ENCODE data around the gene CALM1.
A peak's percentile ranks its signal among the peaks of the same experiment; 100 is the strongest.
"Not testable (repeated sequence)": the region's sequence is repeated elsewhere in the genome, so short reads cannot be mapped to it uniquely, and the experiment has no call there.

The CALM1 gene

DNA sequence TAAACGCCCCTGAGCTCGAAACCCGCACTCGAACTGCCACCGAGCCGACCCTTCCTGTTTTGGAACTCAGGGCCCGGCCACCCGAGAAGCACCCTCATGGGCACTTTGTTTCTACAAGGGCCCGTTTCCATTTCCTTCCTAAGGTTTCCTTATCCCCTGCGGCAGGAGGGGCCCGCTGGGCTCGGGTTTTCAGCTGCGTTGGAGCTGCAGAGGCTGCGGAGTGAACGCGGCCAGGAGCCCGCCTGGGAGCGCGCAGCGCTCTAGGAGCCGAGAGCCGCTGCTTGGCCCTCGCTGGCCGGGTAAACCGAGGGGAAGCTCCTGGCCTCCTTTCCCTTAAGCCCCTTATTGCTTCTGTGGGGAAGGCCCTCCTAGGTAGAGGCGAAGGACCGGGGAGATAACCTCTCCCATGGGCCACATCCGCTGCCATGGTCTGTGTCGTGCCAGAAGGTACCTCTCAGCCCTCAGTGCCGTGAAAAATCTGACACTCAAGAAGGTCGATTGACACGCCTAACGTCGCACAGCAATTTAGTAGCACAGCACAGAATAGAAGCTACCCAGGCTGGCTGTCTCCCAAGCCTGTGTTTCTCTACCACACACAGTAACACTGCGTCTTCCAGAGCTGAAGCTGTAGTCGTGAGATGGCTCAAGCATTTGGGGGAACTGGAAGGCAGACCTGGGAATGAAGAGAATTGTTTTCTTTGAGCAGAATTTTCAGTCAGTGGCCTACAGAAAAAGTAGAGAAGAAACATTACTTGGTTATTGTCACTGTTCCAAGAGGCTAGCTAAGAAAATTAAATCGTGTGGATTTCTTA is 12.9 kb upstream of the CALM1 start:
- DNase-seq: peak in 1 of 2 experiments; percentile 64

DNA sequence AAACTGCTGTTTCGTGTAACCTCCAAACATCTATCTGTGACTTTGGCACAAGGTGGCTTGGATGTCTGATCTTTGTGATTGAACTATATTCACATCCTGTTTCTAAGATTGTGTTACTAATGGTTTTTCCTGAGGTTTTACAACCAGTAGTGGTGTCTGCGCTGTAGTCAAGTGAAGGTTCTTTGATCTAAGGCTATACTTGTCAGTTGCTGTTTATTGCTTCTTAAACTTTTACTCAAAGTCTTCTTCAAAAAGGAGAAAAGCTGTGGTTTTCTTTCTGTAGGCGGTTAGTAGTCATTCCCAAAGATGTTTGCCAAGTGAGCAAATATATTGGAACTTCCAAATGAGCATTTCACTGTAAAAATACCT is 12.3 kb upstream of the CALM1 start:
- DNase-seq: no peak

DNA sequence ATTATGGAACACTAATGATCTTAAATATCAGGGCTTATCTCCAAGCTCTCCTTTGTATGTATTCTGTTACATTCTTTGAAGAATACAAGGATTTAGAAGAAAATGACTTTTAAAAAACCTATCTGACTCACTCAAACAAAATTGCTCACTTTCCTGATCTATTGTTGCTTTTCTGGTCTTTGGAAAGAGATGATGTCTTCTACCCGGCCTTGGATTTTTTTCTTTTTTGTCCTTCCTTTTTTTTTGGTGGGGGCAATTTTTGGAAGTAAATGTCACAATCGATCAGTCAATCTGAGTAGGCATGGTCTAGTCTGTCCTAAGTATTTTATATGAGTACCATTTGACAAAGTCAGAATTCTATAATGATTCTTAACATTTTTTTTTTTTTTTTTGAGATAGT is 10.5 kb upstream of the CALM1 start:
- no peak for DNase-seq

DNA sequence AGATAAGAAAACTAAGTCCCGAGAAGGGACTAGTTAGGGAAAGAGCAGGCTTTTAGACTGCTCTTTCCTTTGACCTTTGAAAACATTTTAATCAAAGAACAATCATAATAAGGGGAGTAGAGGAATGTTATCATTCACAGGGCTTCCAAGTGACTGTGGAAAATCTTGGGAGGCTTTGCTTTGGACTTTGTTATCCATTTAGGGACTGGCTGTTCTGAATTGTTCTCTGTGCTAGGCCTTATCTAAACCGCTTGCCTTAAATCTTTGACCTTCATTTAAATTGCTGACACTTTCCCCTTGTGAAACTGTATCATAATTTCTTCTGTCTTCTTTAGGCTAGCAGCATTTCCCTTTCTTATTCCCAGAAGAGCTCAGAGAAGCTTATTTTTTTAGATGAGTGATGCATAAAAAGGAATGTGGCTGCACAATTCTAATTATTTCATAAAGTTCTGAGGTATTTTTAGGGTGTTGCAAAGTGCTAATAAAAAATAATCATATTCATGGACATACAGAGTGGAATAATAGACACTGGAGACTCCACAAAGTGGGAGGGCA is 9.5 kb upstream of the CALM1 start:
- no peak for DNase-seq

DNA sequence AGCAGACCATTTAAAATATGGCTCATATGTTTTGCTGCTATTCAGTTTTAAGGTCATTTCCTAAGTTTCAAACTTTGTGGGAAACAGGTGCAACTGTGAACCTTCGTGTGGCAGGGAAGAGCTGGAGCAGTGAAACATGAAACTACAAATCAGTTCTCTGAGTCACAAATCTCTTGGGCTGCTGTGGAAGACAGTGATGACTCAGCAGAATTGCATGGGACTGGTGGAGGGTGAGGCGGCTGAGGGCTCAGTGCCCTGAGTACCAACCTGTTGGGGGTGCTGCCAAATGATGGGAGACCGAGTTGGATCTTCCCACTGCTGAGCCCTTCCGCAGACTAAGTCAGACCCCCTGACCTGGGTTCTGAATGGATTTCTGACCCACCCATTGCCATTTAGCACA is 8.4 kb upstream of the CALM1 start:
- peak in 1 of 2 experiments; percentile 31 for DNase-seq

DNA sequence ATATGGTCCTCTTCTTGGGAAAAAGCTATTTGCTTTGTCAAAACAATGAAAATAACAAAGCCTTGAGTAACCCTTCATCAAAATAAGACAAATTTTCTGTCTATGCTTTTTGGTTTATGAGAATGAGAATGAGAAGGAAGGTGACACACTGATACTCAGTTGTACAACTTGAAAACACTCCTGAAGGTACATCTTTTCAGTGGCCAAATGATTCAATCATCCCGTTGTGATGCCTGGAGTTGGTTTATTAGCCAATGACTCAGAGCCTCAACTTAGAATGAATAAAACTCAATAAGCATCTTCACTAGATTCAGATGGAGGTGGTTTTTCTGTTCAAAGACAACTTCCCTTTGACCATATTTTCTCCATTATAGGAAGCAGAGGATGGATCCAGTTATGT is 7.8 kb upstream of the CALM1 start:
- no peak for DNase-seq

DNA sequence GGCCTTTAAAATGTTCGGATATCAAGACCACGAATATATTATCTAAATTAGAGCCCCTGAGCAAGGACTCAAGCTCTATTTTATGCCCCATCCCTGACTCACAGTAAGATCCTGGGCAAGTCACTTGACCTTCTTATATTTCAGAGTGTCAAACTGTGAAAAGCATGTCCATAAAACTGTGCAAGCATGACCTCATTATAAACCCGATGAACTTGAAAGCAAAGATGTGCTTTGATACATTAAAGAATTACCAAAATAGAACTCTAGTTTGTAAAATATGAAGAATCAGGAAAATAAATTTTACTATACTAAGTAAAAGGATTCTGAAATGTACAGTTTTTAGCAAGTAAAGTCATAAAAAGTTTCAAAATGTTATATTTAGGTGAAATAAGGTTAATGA is 2.9 kb upstream of the CALM1 start:
- no peak for DNase-seq

DNA sequence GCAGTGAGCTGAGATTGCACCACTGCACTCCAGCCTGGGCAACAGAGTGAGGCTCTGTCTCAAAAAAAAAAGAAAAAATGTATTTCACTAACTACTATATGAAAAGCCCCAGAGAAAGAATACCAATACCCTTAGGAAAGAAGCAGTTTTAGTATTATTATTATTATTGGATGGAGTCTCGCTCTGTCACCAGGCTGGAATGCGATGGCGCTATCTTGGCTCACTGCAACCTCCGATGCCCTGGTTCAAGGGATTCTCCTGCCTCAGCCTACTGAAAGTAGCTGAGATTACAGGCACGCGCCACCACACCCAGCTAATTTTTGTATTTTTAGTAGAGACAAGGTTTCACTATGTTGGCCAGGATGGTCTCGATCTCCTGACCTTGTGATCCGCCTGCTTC is 2.0 kb upstream of the CALM1 start:
- DNase-seq: not testable (repeated sequence)

DNA sequence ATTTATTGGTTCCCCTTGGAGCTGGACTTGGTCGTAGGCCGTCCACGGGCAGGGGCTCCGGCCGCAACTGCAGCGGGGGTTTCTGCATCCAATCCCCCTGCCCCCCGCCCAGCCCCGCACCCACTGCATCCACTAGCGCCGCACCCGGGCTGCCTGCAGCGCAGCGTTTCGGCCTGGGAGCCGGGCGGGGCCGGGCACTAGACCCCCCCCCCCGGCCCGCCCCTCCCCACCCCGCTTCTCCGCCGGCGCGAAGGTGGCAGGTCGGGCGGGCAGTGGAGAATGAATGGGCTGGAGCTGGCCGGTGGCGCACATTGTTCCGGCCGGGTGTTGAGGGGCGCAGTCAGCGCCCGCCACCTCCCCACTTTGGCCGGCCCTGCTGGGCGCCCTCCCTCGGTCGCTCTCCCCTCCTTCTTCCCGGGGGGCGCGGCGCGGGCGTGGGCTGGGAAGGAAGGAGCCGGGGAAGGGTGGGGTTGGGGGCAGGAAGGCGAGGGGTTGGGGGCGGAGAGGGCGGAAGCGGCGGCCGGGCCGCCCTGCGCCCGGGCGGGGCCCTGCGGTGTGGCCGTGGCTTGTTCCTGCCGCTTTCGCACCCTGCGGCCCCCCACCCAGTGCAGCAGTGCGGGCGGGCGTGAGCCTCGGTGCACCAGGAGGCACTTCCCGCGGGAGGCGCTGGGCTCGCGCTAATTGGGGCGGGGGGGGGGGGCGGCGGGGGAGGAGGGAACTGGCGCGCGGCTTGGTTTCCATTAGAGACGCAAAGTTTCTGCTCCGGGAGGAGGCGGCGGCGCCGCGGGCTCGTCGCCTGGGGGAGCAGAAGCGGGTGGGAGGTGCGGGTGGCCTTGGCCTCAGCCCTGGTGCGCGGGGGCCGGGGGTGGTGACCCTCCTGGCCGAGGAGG is 841 bp downstream of the CALM1 start:
- DNase-seq: peak in 1 of 2 experiments; percentile 69

DNA sequence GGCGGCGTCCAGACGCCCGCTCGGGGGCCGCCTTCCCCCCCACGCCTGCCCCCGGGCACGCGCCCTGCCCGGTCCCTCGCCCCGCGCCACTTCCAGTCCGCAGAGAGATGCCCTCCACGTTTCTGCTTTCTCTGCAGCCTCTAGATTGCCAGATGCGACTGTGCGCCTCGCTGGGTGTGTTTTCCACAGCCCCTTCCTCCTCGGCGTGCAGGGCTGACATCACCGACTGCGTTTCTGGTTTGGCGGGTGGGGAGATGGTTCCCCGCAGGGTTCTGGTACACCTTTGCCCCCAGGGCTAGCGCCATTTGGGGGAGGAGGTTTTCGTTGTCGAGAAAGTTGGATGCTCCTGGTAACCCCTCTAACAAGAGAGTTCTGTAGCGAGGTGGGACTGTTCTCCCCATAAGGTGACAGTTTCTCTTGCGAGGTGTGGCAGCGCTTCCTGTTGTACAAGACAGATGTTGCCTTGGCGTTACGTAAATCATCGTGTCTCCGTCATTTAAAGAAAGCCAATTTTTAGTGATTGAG is 1.5 kb downstream of the CALM1 start:
- DNase-seq: peak; percentile 49 to 69

DNA sequence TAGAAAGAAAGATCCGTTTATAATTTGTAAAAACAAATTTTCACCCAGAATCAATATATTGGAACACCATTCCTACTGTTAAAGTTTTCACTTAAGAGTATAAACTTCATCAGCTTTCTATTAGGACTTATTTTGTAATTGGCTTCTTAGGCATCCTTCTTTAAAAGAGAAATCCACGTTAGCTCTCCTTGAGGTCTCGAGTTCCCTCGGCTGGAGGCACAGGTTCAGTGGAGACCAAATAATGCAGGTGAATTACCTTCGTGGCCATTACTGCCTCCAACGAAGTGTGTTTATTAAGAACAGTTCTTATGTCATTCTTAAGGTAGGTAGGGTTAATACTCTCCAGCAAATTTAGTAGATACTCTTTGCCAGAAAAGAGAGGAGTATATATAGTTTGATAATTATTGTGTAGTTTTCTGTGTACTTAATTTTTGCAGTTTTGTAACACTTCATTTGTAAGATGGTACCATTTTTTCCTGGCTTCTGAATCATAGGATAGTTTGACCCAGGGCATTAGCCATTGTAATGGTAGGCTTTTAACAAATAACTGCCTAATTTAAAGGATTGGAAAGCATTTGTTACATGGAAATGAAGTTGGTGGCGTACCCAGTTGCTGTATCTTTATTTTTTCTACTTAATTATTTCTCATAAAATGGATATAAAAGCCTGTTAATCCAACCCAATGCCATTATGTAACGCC is 2.2 kb downstream of the CALM1 start:
- DNase-seq: no peak

DNA sequence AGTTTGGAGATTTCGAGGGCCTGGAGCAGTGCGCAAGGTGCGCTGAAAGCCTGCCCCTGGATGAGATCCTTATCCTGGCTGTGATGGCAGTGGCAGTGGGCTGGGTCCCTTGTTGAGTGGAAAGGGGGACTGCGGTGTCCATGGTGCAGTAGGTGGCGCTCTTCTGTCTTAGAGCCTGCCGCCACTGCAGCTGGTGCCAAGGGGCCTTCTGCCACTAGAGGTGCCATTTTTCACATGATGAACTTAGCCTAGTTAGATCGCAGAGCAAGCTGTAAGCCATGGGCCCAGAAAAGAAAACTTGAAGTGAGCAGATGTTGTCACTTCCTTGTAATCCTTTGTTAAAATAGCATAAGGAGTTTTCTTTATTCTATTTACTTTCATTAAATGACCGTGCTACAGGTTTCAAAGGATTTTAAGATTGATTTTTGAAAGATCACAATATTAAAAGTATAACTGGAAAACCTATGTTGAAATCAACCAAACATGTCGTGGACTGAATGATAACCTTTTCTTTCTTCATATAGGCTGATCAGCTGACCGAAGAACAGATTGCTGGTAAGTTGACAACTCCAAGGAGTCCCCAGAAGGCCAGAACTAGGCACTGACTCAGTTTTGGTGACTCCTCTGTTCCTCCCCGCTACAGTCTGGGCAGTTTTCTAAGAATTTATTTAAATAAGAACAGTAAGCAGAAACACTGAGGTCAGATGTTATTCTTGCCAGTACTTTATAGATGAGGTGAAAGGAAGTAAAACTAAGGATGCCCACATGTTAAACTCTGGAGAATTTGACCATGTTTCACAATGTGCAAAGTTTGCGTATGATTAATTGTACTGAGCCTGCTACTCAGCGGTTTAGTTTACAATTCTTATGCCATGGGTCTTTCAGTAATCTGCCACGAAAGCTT is 3.0 kb downstream of the CALM1 start:
- DNase-seq: peak; percentile 87 to 97

DNA sequence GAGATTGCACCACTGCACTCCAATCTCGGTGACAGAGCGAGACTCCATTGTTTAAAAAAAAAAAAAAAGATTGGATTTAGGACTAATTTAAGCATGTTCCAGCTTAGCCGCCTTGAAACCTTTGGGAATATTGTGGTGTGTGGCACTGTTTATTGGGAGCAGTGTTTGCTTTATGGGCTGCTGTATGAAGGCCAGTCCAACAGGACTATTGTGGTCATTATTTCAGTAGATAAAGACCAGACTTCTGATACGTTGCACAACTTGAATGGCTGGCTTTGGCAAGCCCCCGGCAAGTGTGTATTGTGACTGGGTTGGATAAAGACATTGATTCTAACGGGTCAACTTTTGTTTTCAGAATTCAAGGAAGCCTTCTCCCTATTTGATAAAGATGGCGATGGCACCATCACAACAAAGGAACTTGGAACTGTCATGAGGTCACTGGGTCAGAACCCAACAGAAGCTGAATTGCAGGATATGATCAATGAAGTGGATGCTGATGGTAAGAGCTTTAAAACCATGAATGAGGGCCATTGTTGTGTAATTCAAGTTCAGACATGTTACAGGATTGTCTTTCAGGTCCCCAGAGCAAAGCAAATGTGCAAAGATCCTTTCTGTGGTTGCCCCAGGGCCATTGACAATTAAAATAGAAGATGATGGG is 4.2 kb downstream of the CALM1 start:
- no peak for DNase-seq

DNA sequence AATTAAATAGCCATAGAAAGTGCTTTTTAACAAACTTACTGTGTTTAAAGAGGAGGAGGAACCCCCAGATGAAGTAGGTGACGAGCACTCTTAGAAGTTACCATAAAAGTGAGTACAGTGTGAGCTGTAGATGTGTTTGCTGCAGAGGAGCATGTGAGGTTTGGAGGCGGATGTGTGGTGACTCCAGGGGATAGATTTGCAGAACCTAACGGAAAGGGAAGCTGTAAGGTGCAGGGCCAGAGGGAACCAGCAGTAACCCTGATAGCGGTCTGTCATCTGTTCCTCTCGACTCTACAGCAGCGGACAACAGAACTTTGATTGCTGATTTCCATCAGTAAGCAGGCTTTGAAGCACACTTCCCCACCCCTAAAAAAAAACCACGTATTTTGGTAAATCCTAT is 5.2 kb downstream of the CALM1 start:
- no peak for DNase-seq

DNA sequence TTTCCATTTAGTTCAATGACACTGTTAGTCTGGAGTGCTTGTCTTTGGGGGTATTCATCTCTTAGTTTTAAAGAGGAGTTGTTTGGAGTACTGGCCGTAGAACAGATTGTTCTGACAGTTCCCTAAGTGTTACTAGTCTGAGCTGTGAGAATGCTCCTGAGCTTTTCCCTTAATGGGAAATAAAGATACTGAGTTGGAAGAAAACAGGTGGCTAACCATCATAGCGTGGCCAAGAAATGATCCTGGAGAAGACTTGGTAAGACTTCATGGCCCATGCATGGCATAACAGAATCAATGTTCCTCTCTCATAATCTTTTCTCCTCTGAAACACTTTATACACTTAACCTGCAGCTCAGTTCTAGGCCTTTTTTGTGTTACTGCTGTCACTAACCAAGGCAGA is 6.2 kb downstream of the CALM1 start:
- no peak for DNase-seq

DNA sequence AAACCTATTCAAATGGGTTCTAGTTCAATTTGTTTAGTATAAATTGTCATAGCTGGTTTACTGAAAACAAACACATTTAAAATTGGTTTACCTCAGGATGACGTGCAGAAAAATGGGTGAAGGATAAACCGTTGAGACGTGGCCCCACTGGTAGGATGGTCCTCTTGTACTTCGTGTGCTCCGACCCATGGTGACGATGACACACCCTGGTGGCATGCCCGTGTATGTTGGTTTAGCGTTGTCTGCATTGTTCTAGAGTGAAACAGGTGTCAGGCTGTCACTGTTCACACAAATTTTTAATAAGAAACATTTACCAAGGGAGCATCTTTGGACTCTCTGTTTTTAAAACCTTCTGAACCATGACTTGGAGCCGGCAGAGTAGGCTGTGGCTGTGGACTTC is 8.3 kb downstream of the CALM1 start:
- no peak for DNase-seq

DNA sequence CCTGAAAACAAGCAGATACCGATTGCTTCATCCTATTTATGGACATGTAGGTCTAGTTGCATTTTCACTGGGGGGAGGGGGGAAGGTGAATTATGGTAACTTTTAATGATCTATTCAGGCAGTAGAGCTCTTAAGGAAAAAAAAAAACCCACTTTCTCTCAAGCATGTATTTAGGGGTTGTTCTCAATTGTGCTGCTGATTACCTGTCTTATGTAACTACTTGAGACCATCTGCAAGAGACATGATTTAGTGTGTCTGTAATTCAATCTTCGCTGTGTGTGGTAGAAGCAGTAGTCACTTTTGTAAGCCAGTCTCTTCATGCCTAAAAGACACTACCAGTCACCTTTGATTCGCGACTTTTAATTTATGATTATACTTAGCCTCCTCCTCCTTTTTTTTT is 8.9 kb downstream of the CALM1 start:
- DNase-seq: peak in 1 of 2 experiments; percentile 61

DNA sequence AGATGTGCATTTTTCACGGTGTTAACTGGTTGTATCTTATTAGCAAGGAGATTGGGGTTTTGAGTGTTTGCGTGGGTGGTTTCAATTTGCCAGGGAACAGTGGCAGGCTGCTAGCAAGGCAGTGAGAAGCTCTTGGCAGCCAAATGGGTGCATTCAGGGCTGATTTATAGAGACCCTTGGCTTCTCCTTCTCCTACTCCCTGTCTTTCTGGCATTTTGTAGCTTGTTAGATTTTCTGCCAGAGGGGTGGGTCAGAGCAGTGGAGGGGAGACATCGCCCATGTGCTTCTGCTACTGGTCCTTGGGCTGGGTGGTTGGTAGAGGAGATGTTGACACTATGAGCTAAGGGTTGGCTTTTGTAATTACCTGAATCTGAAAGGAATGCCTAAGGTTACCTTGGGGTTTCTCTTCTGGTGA is 9.6 kb downstream of the CALM1 start:
- peak; percentile 85 for DNase-seq

DNA sequence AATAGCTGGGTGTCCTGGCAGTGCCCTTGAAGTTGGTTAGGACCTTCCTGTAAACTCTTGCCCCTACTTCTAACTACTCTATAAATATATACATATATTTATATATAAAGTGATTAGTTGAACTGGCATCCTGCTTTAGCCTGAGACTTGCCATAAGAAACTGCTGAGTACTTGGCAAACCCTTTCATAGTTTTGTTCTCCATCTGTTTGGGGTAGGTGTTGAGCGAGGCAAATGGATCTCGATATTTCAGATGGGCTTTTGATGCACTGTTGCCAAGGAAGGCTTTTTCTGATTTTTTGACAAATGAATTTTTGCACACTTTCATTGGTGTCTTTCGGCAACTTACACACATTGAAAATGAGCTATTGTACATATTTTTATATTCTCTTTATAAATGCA is 10.4 kb downstream of the CALM1 start:
- peak in 1 of 2 experiments; percentile 65 for DNase-seq

DNA sequence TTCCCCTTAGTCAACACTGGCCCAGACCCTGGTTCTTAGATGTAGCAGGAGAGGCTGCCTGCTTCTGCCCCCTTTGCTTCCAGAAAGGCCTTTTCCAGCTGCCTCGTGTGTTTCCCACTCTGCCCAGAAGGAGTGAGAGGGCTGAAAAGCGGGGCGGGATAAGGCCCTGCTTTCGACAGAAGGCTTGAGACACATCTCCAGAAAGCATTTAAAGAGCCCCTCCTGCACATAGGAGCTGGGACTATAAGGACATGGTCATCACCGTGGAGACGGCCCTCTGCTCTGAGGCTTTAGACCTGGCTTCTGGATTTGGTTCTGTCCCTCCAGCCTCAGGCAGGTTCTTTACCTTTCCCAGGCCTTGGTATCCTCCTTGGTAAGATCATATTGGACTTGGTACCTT is 11.9 kb downstream of the CALM1 start:
- peak in 1 of 2 experiments; percentile 47 for DNase-seq

DNA sequence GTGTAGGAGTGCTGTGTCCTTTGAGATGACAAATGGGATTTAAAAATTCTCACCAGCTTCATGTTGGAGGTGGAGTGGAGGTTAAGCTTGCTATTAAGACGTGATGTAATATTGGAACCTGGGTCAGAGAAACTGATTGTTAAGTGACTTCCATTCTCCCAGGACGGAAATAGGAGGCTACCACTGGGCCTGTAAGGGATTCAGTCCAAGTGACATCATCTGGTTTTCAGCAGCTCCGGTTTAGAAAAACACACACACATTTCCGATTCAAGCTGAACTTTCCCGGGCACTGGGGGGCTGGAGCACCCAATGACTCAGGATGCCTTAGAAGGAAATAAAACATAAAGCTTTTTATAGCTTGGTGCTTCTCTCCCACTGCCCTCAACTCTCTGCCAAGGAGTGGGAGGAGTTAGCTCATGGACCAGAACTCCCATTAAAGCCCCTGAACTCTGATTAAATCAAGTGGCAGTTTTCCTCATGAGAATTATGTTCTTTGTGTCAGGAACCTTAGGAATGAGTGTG is 12.4 kb downstream of the CALM1 start:
- peak; percentile 70 to 79 for DNase-seq
